ENCODE measurements around the gene SNCAIP. TPM values are rescaled to one million over a fixed set of nuclear protein-coding genes. Genes with fewer than 3 reads are reported as not detected.

Gene SNCAIP
- polyA plus RNA-seq, 6 donors from 2014 or later, result not detected

DNA sequence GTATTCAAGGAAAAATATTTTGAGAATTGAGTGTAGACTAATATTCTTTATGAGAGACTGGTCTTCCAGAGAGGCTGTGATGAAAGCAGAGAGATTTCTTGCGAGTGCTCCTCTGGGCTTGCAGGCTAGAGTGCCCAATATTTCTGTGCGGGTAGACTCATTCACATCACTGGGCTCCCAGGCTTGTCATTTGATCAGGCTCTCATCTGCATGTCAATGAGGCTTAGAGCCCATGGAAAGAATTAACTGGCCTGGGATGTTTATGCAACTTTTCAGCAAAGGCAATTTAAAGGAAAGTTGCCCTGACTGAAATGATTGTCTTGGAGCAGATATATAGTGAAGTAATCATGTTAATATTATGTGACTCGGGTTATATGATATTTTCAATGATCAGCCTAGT, 42.3 kb downstream of the SNCAIP start:
- no peak for DNase-seq
- Mint-ChIP-seq H3K4me1 (no peaks in the 10 kb centered on the region), H3K27ac (no peak overlapping the region), H3K36me3 (no peaks in the 10 kb centered on the region), H3K27me3 (peaks cover 0 to 6% (median 5%) of the 10 kb centered on the region in 3 donors), H3K4me3 (no peak overlapping the region), H3K9me3 (peaks cover 0 to 7% (median 0%) of the 10 kb centered on the region in 7 donors)
- no peak for ATAC-seq (ENCODE audit: low read depth in 2 of 2)

GRCh38 chr5:122355324-122355723, 43.3 kb downstream of the SNCAIP start:
- no peak for ATAC-seq (ENCODE audit: low read depth in 2 of 2)
- H3K36me3 Mint-ChIP-seq, result no peaks in the 10 kb centered on the region

DNA sequence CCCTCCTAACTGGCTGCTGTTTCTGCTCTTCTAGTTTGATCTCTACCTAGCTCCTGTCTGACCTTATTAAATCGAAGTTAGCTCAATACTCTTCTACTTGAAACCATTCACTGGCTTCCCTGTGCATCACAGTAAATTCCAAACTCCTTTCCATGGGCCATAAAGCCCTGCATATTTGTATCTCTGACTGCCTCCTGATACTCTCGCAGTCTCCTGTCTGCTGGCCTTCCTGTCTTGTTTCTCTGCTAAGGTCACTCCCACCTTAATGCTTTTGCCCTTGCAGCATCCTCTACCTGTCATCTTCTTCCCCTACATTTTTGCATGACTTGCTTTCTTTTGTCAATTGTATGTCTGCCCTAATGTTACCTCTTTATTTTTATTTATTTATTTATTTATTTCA, 44.8 kb downstream of the SNCAIP start:
- H3K27ac Mint-ChIP-seq, result no peak overlapping the region
- no peak for ATAC-seq (ENCODE audit: low read depth in 2 of 2)
- peaks cover 0 to 9% (median 0%) of the 10 kb centered on the region in 3 donors for H3K27me3 Mint-ChIP-seq
- no peaks in the 10 kb centered on the region for H3K36me3 Mint-ChIP-seq
- no peaks in the 10 kb centered on the region for H3K4me1 Mint-ChIP-seq
- H3K4me3 Mint-ChIP-seq, result no peak overlapping the region
- DNase-seq, result no peak
- H3K9me3 Mint-ChIP-seq, result peaks cover 0 to 7% (median 0%) of the 10 kb centered on the region in 7 donors

More at GRCh38 chr5:122355324-122355723, 43.3 kb downstream of the SNCAIP start:
- peaks cover 0 to 7% (median 0%) of the 10 kb centered on the region in 7 donors for H3K9me3 Mint-ChIP-seq
- no peaks in the 10 kb centered on the region for H3K4me1 Mint-ChIP-seq
- peaks cover 0 to 6% (median 0%) of the 10 kb centered on the region in 3 donors for H3K27me3 Mint-ChIP-seq
- H3K27ac Mint-ChIP-seq, result no peak overlapping the region
- DNase-seq, result no peak
- H3K4me3 Mint-ChIP-seq, result no peak overlapping the region

- Mint-ChIP-seq H3K9me3 (peaks cover 0 to 11% (median 0%) of the 10 kb centered on the region in 7 donors), H3K27ac (no peak overlapping the region), H3K4me1 (no peaks in the 10 kb centered on the region), H3K36me3 (no peaks in the 10 kb centered on the region), H3K27me3 (peaks cover 0 to 18% (median 6%) of the 10 kb centered on the region in 3 donors), H3K4me3 (no peak overlapping the region)
- no peak for ATAC-seq (ENCODE audit: low read depth in 2 of 2)
- no peak for DNase-seq
Measured at GRCh38 chr5:122358372-122358979, 46.4 kb downstream of the SNCAIP start.

DNA sequence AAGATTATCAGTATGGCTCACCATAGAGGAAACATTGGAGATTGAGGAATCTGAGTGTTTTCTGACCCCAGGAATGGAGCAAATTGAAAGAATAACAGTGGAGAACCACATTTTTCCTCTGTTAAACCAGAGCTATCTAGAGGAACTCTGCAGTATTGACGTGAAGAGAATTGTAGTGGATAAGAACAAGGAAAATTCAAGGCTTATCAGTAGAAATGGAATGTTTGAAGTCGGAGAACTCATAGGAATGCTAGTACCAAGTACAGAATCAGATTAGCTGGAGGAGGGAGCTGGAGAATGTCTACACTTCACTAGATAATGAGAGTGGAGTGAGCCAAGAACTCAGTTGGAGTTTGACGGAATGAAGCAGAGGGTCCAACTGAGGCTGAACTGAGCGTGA, 50.3 kb downstream of the SNCAIP start:
- ATAC-seq (ENCODE audit: low read depth in 2 of 2), result no peak
- Mint-ChIP-seq H3K4me1 (no peaks in the 10 kb centered on the region), H3K9me3 (peaks cover 0 to 4% (median 0%) of the 10 kb centered on the region in 7 donors), H3K27me3 (peaks cover 0 to 12% (median 6%) of the 10 kb centered on the region in 3 donors), H3K36me3 (no peaks in the 10 kb centered on the region), H3K27ac (no peak overlapping the region), H3K4me3 (no peak overlapping the region)
- DNase-seq, result no peak

DNA sequence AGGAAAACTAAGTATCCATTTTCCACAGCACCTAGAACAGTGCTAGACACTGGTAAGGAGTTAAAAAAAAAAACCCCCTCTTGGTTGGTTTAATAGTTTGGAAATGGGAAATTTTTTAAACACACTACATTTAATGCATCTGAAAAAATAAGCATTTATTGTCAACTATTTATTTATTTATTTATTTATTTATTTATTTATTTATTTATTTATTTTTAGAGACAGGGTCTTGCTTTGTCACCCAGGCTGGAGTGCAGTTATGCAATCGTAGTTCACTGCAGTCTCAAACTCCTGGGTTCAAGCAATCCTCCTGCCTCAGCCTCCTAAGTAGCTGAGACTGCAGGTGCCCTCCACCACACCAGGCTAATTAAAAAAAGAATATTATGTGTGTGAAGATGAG, 51.6 kb downstream of the SNCAIP start:
- H3K4me3 Mint-ChIP-seq, result no peak overlapping the region
- no peaks in the 10 kb centered on the region for H3K36me3 Mint-ChIP-seq
- H3K9me3 Mint-ChIP-seq, result peaks cover 0 to 4% (median 0%) of the 10 kb centered on the region in 7 donors
- no peak for DNase-seq
- H3K27me3 Mint-ChIP-seq, result peaks cover 0 to 11% (median 6%) of the 10 kb centered on the region in 3 donors
- H3K4me1 Mint-ChIP-seq, result no peaks in the 10 kb centered on the region
- ATAC-seq (ENCODE audit: low read depth in 2 of 2), result no peak
- H3K27ac Mint-ChIP-seq, result no peak overlapping the region

- Mint-ChIP-seq H3K27ac (no peak overlapping the region), H3K27me3 (peaks cover 0 to 11% (median 6%) of the 10 kb centered on the region in 3 donors), H3K4me3 (no peak overlapping the region), H3K36me3 (no peaks in the 10 kb centered on the region), H3K4me1 (no peaks in the 10 kb centered on the region), H3K9me3 (peaks cover 0 to 4% (median 0%) of the 10 kb centered on the region in 7 donors)
- no peak for ATAC-seq (ENCODE audit: low read depth in 2 of 2)
- DNase-seq, result no peak
Measured at GRCh38 chr5:122366501-122366900, 54.5 kb downstream of the SNCAIP start.

DNA sequence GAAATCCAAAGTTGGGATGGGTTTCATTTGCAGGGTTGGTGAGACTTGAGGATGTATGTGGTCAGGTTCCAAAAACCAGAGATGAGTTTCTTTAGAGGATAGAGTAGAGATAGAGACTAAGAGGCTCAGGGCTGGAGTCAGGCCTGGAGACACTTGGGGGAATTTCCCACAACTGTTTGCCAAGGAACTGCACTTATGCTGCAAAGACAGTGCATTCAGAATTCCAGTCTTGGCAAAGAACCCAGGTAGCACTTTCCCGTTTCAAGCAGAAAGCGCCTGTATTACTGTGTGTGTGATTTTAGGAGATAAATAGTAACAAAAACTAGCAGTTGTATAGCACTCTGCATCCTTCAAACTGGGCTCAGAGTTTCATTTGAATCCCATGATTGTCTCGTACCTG, 55.4 kb downstream of the SNCAIP start:
- ATAC-seq (ENCODE audit: low read depth in 2 of 2) (no peak), DNase-seq (no peak)
- Mint-ChIP-seq H3K4me1 (no peaks in the 10 kb centered on the region), H3K36me3 (no peaks in the 10 kb centered on the region), H3K27ac (no peak overlapping the region), H3K4me3 (no peak overlapping the region), H3K27me3 (peaks cover 0 to 3% (median under 1%) of the 10 kb centered on the region in 3 donors), H3K9me3 (peaks cover 0 to 2% (median 0%) of the 10 kb centered on the region in 7 donors)

DNA sequence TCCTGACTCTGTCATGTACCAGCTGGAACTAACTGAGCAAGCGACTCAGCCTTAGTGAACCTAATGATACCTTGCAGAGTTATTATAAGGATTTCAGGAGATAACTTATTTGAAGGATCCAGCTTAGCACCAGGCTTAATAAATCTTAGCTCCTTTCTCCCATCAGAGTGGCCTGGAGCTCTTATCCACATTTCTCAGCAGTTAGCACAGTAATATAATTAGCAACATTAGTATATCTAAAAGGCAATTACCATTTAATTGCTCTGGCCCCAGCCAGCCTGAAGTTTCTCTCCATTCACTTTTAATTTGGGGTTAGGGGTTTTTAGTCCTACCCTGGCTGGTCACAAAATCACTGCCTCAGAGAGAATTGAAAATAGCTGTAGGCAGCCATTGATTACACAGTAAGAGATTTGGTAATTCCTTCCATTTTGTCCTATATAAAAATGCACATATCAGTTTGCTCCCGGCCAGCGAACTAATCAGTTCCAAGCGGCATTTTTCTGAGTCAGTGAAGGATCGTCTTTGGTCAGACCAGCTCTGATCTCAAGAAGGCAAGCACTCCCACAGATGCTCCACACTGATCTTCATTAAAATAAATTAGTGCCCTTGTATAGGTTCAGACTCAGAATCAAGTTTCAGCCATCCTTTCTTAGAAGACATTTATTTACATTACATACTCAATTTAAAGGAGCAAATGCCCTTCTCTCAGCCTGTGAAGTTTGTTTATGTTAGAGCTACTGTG, 56.6 kb downstream of the SNCAIP start:
- H3K36me3 Mint-ChIP-seq, result no peaks in the 10 kb centered on the region
- H3K27me3 Mint-ChIP-seq, result no peaks in the 10 kb centered on the region
- H3K4me3 Mint-ChIP-seq, result no peak overlapping the region
- H3K4me1 Mint-ChIP-seq, result no peaks in the 10 kb centered on the region
- DNase-seq, result no peak
- ATAC-seq (ENCODE audit: low read depth in 2 of 2), result no peak
- peaks cover 0 to 2% (median 0%) of the 10 kb centered on the region in 7 donors for H3K9me3 Mint-ChIP-seq
- no peak overlapping the region for H3K27ac Mint-ChIP-seq

DNA sequence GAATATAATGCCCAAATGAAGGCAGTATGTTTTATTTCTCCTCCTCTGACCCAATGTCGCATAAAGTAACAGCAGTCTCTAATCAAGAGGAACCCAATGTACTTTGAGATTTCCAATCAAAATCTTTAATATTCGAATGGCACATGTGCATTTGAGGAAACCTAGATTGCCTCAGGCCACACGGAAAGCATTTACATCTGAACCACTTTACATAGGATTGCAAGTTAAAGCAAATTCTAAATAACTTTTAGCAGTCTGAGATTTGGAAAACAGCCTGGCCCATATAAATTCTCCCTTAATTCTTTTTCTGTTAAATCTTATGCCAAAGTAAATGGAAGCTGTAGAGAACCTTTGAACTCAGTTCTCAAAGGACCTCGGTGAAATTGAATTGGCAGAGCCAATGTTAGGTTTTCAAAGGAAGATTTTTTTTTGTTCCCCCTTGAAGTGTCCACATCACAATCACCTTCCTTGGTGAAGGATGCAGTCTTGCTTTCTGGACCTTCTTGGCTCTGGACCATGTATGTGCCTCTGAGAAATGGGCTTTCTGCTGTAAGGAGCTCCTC, 57.3 kb downstream of the SNCAIP start:
- H3K4me3 Mint-ChIP-seq, result no peak overlapping the region
- ATAC-seq (ENCODE audit: low read depth in 2 of 2), result no peak

DNA sequence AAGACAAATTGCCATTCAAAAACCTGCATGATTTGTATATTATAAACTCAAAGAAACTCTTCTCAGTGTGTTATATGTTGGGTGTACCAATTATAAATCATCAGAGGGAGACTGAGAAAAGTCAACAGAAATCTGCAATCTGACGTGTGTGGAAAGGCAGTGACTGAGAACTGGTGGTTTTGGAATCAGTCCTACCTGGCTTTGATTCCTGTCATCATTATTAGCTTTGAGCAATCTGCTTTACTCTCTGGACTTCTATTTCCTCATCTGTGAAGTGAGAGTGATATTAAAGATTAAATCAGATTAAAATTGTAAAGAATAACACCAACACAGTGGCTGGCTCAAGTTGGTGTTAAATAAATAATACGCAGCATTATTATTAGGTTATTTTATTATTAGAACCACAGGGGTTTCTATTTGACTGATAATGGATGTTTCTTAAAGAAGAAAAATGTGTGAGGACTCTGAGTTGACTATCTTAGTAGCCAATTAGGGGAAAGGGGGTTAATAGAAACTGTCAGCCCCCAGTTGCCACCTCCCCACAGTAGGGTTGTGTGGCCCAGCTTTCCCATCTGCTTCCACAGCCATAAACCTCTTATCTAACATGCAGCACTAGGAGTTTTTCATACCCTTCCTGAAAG, 59.6 kb downstream of the SNCAIP start:
- H3K27me3 Mint-ChIP-seq, result no peaks in the 10 kb centered on the region

More for the DNA sequence above, 57.3 kb downstream of the SNCAIP start:
- Mint-ChIP-seq H3K27me3 (no peaks in the 10 kb centered on the region), H3K4me1 (no peaks in the 10 kb centered on the region), H3K9me3 (peaks cover 0 to 2% (median 0%) of the 10 kb centered on the region in 7 donors), H3K27ac (no peak overlapping the region), H3K36me3 (no peaks in the 10 kb centered on the region)
- DNase-seq, result no peak

GRCh38 chr5:122374110-122374509, 62.1 kb downstream of the SNCAIP start:
- Mint-ChIP-seq H3K4me1 (no peaks in the 10 kb centered on the region), H3K27me3 (no peaks in the 10 kb centered on the region), H3K9me3 (peaks cover 0 to 3% (median 0%) of the 10 kb centered on the region in 7 donors), H3K4me3 (no peak overlapping the region), H3K27ac (no peak overlapping the region), H3K36me3 (no peaks in the 10 kb centered on the region)
- no peak for ATAC-seq (ENCODE audit: low read depth in 2 of 2)
- no peak for DNase-seq

More for the DNA sequence above, 59.6 kb downstream of the SNCAIP start:
- Mint-ChIP-seq H3K36me3 (no peaks in the 10 kb centered on the region), H3K9me3 (no peaks in the 10 kb centered on the region), H3K4me3 (no peak overlapping the region), H3K4me1 (no peaks in the 10 kb centered on the region), H3K27ac (no peak overlapping the region)
- DNase-seq, result no peak
- no peak for ATAC-seq (ENCODE audit: low read depth in 2 of 2)

DNA sequence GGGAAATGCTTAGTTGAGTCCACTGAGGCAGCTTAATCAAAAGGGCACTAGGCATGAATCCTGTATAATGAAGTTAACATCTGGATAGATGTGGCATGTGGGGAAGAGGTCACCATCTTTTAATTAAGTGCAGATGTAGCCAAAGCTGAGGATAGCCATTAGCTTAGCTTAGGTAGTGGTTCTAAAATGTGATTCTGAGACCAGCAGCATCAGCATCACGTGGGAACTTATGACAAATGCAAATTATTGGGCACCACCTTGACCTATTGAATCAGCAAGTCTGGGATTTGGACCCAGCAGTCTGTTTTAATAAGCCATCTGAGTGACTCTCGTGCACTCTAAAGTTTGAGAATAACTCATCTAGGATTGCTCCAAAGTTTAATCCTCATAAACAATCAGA, 63.8 kb downstream of the SNCAIP start:
- H3K27ac Mint-ChIP-seq, result no peak overlapping the region

More for the DNA sequence above, 63.8 kb downstream of the SNCAIP start:
- DNase-seq (no peak), ATAC-seq (ENCODE audit: low read depth in 2 of 2) (no peak)
- Mint-ChIP-seq H3K9me3 (peaks cover 0 to 3% (median 0%) of the 10 kb centered on the region in 7 donors), H3K4me1 (no peaks in the 10 kb centered on the region), H3K36me3 (no peaks in the 10 kb centered on the region), H3K27me3 (no peaks in the 10 kb centered on the region), H3K4me3 (no peak overlapping the region)

All from naive B cell (primary cell).